ENCODE results near the gene TSKU.

The TSKU gene

GRCh38 chr11:76783896-76784813, 999 bp downstream of the TSKU start:
- H3K27ac ChIP-seq (replicated peaks): no peak overlapping the region
- no peak for DNase-seq (ENCODE audit: low read depth in 1 of 2, low spot score in 1 of 2)
- H3K27me3 ChIP-seq (ENCODE audit: insufficient read depth, poor library complexity, severe bottlenecking): peaks cover 49% of the 10 kb centered on the region
- TF ChIP-seq SPI1 (IDR thresholded peaks at IDR 0.05; ENCODE audit: borderline replicate concordance, low read depth) (no peak), CTCF (IDR thresholded peaks at IDR 0.05; ENCODE audit: insufficient read depth, low read length) (no peak), REST (IDR thresholded peaks at IDR 0.05; ENCODE audit: insufficient replicate concordance, low read depth) (no peak), GABPA (IDR thresholded peaks at IDR 0.05; ENCODE audit: low read depth) (no peak), POLR2AphosphoS5 (IDR thresholded peaks at IDR 0.05; ENCODE audit: low read depth) (no peak)
- H3K4me3 ChIP-seq (replicated peaks; ENCODE audit: insufficient read depth, low read length): no peak overlapping the region; the same call in 1 of the 2 replicates

- H3K4me3 ChIP-seq (replicated peaks; ENCODE audit: insufficient read depth, low read length): no peak overlapping the region
- H3K27me3 ChIP-seq (ENCODE audit: insufficient read depth, poor library complexity, severe bottlenecking): peaks cover 44% of the 10 kb centered on the region
- no peak for DNase-seq (ENCODE audit: low read depth in 1 of 2, low spot score in 1 of 2)
- no peak for TF ChIP-seq SPI1 (IDR thresholded peaks at IDR 0.05; ENCODE audit: borderline replicate concordance, low read depth)
- TF ChIP-seq REST (IDR thresholded peaks at IDR 0.05; ENCODE audit: insufficient replicate concordance, low read depth): no peak
- TF ChIP-seq GABPA (IDR thresholded peaks at IDR 0.05; ENCODE audit: low read depth): no peak
- no peak for TF ChIP-seq CTCF (IDR thresholded peaks at IDR 0.05; ENCODE audit: insufficient read depth, low read length)
- H3K27ac ChIP-seq (replicated peaks): no peak overlapping the region
Measured at GRCh38 chr11:76785513-76785912, 2.4 kb downstream of the TSKU start.

- Histone ChIP-seq H3K27me3 (ENCODE audit: insufficient read depth, poor library complexity, severe bottlenecking) (peaks cover 39% of the 10 kb centered on the region), H3K27ac (replicated peaks) (no peak overlapping the region), H3K4me3 (replicated peaks; ENCODE audit: insufficient read depth, low read length) (no peak overlapping the region)
- no peak for DNase-seq (ENCODE audit: low read depth in 1 of 2, low spot score in 1 of 2)
- no peak for TF ChIP-seq SPI1 (IDR thresholded peaks at IDR 0.05; ENCODE audit: borderline replicate concordance, low read depth)
- no peak for TF ChIP-seq GABPA (IDR thresholded peaks at IDR 0.05; ENCODE audit: low read depth)
- no peak for TF ChIP-seq REST (IDR thresholded peaks at IDR 0.05; ENCODE audit: insufficient replicate concordance, low read depth)
- no peak for TF ChIP-seq CTCF (IDR thresholded peaks at IDR 0.05; ENCODE audit: insufficient read depth, low read length)
- no peak for TF ChIP-seq POLR2AphosphoS5 (IDR thresholded peaks at IDR 0.05; ENCODE audit: low read depth)
Measured at GRCh38 chr11:76786016-76786415, 2.9 kb downstream of the TSKU start.
